ENCODE results near the gene FAIM. TPM values are rescaled to one million over a fixed set of nuclear protein-coding genes. Genes with fewer than 3 reads are reported as not detected.

Gene FAIM
- total RNA-seq (9.9 and 11.9 TPM in 2 replicates), polyA plus RNA-seq (1.4 and 2.3 TPM in 2 replicates), polyA minus RNA-seq (2.2 and 3.9 TPM in 2 replicates), Bru-seq, nascent RNA (percentile 63 among the genes with signal in this experiment), BruChase-seq, experiment 1, labeled RNA remaining after a 6-hour chase (percentile 50 among the genes with signal in this experiment), BruChase-seq, experiment 2, labeled RNA remaining after a 2-hour chase (percentile 44 among the genes with signal in this experiment)
- polyA plus RNA-seq (2011; cell fraction: cytosol; rRNA removed): 5.3 and 6.5 TPM in 2 replicates
- 5.2 and 6.0 TPM in 2 replicates for polyA plus RNA-seq (2011; cell fraction: nucleus; rRNA removed)
- polyA plus RNA-seq (2012): 8.1 and 12.2 TPM in 2 replicates
- polyA minus RNA-seq (2011; cell fraction: cytosol; rRNA and poly(A)+ RNA removed): 9.2 TPM
- 1.1 and 1.7 TPM in 2 replicates for polyA minus RNA-seq (2011; cell fraction: nucleus; rRNA and poly(A)+ RNA removed)
- long read RNA-seq, transcript FAIM-203 (5 exons, 927 nt): minor isoform, 7 of 53 reads
- long read RNA-seq, transcript FAIM-204 (5 exons, 946 nt): major isoform, 42 of 53 reads
- long read RNA-seq, partial matches to known transcripts: 0 of 53 reads
- long read RNA-seq, other reads (novel, unspliced or antisense): 2 of 53 reads

GRCh38 chr3:138608322-138609135 is at the start of gene FAIM:
Gene FAIM, plus strand, starts transcription at chr3:138608771. Its CDS starts 10,956 bp downstream, at chr3:138619727.
- H3K27ac ChIP-seq (ENCODE audit: insufficient read depth, low read depth, low read length): peak within 1 kb of the TSS; percentile 66
- H3K9me1 ChIP-seq (replicated peaks; ENCODE audit: control insufficient read depth, extremely low read depth, insufficient read depth, low read length): no peaks in the 10 kb centered on the region
- FAIRE-seq: peak; percentile 56
- intact Hi-C loops (cut with micrococcal nuclease) (loop anchor here (1.0 kb wide), 2 partner anchors 14 to 307 kb away; partner anchors contain the start of gene CEP70), dilution Hi-C loops (cut with MboI; ENCODE audit: extremely low pct_ligation_motif_present, low sequenced_read_pairs) (no loop called here)
- peak within 1 kb of the TSS; percentile 89 for H3K9ac ChIP-seq (replicated peaks; ENCODE audit: extremely low read depth, insufficient read depth, low read length)
- CTCF ChIA-PET: interaction anchor here (1.6 to 3.0 kb wide), 4 partner anchors 15 to 327 kb away, joined by 5 to 15 read pairs (median 11); partner anchors contain the start of gene CEP70
- TF ChIP-seq FOS (IDR thresholded peaks at IDR 0.05; ENCODE audit: borderline replicate concordance, insufficient read depth, low read length) (no peak), POLR2AphosphoS5 (IDR thresholded peaks at IDR 0.05; ENCODE audit: insufficient read depth, low read depth, low read length) (peak; percentile 72), POLR2A (IDR thresholded peaks at IDR 0.05; ENCODE audit: low read depth, low read length) (peak; percentile 10)
- no peaks in the 10 kb centered on the region for H3K36me3 ChIP-seq (ENCODE audit: control insufficient read depth in 2 of 2, extremely low read depth in 1 of 2, insufficient read depth in 2 of 2, low read length in 2 of 2)
- DNase-seq (ENCODE audit: low read depth, low spot score): peak; percentile 77
- peak within 1 kb of the TSS; percentile 93 for H3K4me2 ChIP-seq (ENCODE audit: insufficient read depth, low read length)
- peak within 1 kb of the TSS; percentile 45 to 86 (median 69) for H3K4me3 ChIP-seq (replicated peaks in 1 of 3; ENCODE audit: insufficient read depth in 1 of 3, low read depth in 1 of 3, low read length in 3 of 3)
- TSS peak; percentile 48 for BruUV-seq (replicated peaks)
- H3K9me3 ChIP-seq (replicated peaks; ENCODE audit: control insufficient read depth, insufficient read depth, low read length): no peaks in the 10 kb centered on the region
- H2AFZ ChIP-seq (ENCODE audit: low read depth, low read length): peak within 1 kb of the TSS; percentile 96
- peaks cover 4% of the 10 kb centered on the region for H3K4me1 ChIP-seq (ENCODE audit: control insufficient read depth, extremely low read depth, insufficient read depth, low read length)
- POLR2A ChIA-PET: interaction anchor here (1.0 to 2.0 kb wide), 2 partner anchors 15 to 166 kb away, joined by 4 to 7 read pairs; partner anchors contain the start of gene CEP70
- no peaks in the 10 kb centered on the region for H3K27me3 ChIP-seq (ENCODE audit: control insufficient read depth in 2 of 2, insufficient read depth in 2 of 2, low read length in 2 of 2)
- no peaks in the 10 kb centered on the region for H3K79me2 ChIP-seq (ENCODE audit: control insufficient read depth, insufficient read depth, low read length)
- H4K20me1 ChIP-seq (replicated peaks; ENCODE audit: control insufficient read depth, extremely low read depth, insufficient read depth, low read length): no peaks in the 10 kb centered on the region

- Histone ChIP-seq H3K4me3 (replicated peaks in 1 of 3; ENCODE audit: insufficient read depth in 1 of 3, low read depth in 1 of 3, low read length in 3 of 3) (no peak overlapping the region), H3K4me1 (ENCODE audit: control insufficient read depth, extremely low read depth, insufficient read depth, low read length) (no peaks in the 10 kb centered on the region), H4K20me1 (replicated peaks; ENCODE audit: control insufficient read depth, extremely low read depth, insufficient read depth, low read length) (no peaks in the 10 kb centered on the region), H3K27me3 (ENCODE audit: control insufficient read depth in 2 of 2, insufficient read depth in 2 of 2, low read length in 2 of 2) (no peaks in the 10 kb centered on the region), H3K27ac (ENCODE audit: insufficient read depth, low read depth, low read length) (no peak overlapping the region), H3K9me1 (replicated peaks; ENCODE audit: control insufficient read depth, extremely low read depth, insufficient read depth, low read length) (no peaks in the 10 kb centered on the region), H3K36me3 (ENCODE audit: control insufficient read depth in 2 of 2, extremely low read depth in 1 of 2, insufficient read depth in 2 of 2, low read length in 2 of 2) (no peaks in the 10 kb centered on the region), H3K9me3 (replicated peaks; ENCODE audit: control insufficient read depth, insufficient read depth, low read length) (no peaks in the 10 kb centered on the region), H3K4me2 (ENCODE audit: insufficient read depth, low read length) (no peak overlapping the region), H3K79me2 (ENCODE audit: control insufficient read depth, insufficient read depth, low read length) (no peaks in the 10 kb centered on the region), H2AFZ (ENCODE audit: low read depth, low read length) (no peak overlapping the region), H3K9ac (replicated peaks; ENCODE audit: extremely low read depth, insufficient read depth, low read length) (no peak overlapping the region)
- dilution Hi-C loops (cut with MboI; ENCODE audit: extremely low pct_ligation_motif_present, low sequenced_read_pairs): no loop called here
- FAIRE-seq (no peak), DNase-seq (ENCODE audit: low read depth, low spot score) (no peak)
- CTCF ChIA-PET: interaction anchor here (1.5 to 1.7 kb wide), 2 partner anchors 10 to 364 kb away, joined by 5 to 6 read pairs; no protein-coding TSS in a partner anchor
- intact Hi-C loops (cut with micrococcal nuclease): no loop called here
- POLR2A ChIA-PET: no interaction called here
- BruUV-seq (replicated peaks): no TSS peak
- TF ChIP-seq POLR2A (IDR thresholded peaks at IDR 0.05; ENCODE audit: low read depth, low read length) (no peak), FOS (IDR thresholded peaks at IDR 0.05; ENCODE audit: borderline replicate concordance, insufficient read depth, low read length) (no peak), GATA2 (IDR thresholded peaks at IDR 0.05; ENCODE audit: insufficient read depth, insufficient read length, low read depth, low read length) (no peak), MAX (IDR thresholded peaks at IDR 0.05; ENCODE audit: insufficient read depth, insufficient read length) (no peak), CTCF (IDR thresholded peaks at IDR 0.05; ENCODE audit: extremely low read depth in 1 of 2, insufficient read depth in 1 of 2, low read depth in 1 of 2, low read length in 2 of 2) (no peak), MYC (IDR thresholded peaks at IDR 0.05; ENCODE audit: low read depth, low read length) (no peak), POLR2AphosphoS5 (IDR thresholded peaks at IDR 0.05; ENCODE audit: insufficient read depth, low read depth, low read length) (no peak), JUN (IDR thresholded peaks at IDR 0.05; ENCODE audit: borderline replicate concordance, insufficient read depth, insufficient read length, low read depth) (no peak), EZH2 (IDR thresholded peaks at IDR 0.05; ENCODE audit: borderline replicate concordance, low read depth, low read length, severe bottlenecking) (no peak)
Measured at GRCh38 chr3:138559134-138559533, 49.4 kb upstream of the FAIM start.

Data from endothelial cell of umbilical vein (primary cell).